Ectodermal cell (in vitro differentiated cells): ENCODE data around the gene DDTL. TPM values are rescaled to one million over a fixed set of nuclear protein-coding genes. Genes with fewer than 3 reads are reported as not detected.
"Not testable (repeated sequence)": the region's sequence is repeated elsewhere in the genome, so short reads cannot be mapped to it uniquely, and the experiment has no call there.

Source experiments
- H3K27ac ChIP-seq: 2 replicates; pipeline ENCODE4 v1.7.0; 2013; ENCODE audit warnings: mild to moderate bottlenecking, low read depth, low read length; ENCODE audit not compliant: insufficient read depth, poor library complexity, severe bottlenecking
- H3K27me3 ChIP-seq: 2 replicates; pipeline ENCODE4 v1.7.0; 2013; ENCODE audit warnings: mild to moderate bottlenecking, low read length; ENCODE audit not compliant: insufficient read depth, control insufficient read depth, poor library complexity, severe bottlenecking
- H3K36me3 ChIP-seq: one replicate; pipeline ENCODE4 v1.7.0; 2013; ENCODE audit warnings: low read length; ENCODE audit not compliant: control insufficient read depth, insufficient read depth
- H3K4me1 ChIP-seq: one replicate; pipeline ENCODE4 v1.7.0; 2013; ENCODE audit warnings: low read length; ENCODE audit not compliant: control insufficient read depth, insufficient read depth
- H3K4me3 ChIP-seq: 2 replicates; pipeline ENCODE4 v1.7.0; 2013; ENCODE audit warnings: low read depth, low read length, control low read depth; ENCODE audit not compliant: insufficient read depth
- H3K9me3 ChIP-seq: 2 replicates; pipeline ENCODE4 v1.7.0; 2013; ENCODE audit warnings: mild to moderate bottlenecking, low read length, moderate library complexity; ENCODE audit not compliant: control insufficient read depth
- WGBS, 2 experiments: methylation state at CpG; one replicate each; pipeline ENCODE4 v1.1.7; 2013; ENCODE audit warnings: missing lambda C conversion rate in 2 of 2; 5-methylcytosine and 5-hydroxymethylcytosine counted together
- polyA plus RNA-seq, 4 experiments: library from polyadenylated mRNA; stranded (reverse); fragments of 50-300 nt; gene quantifications; one replicate each; pipeline ENCODE4 v1.2.3, GENCODE V29; 2013

DDTL gene
- polyA plus RNA-seq (2013, experiment 1 of 4), result 1.6 TPM
- polyA plus RNA-seq (2013, experiment 2 of 4), result 1.4 TPM
- 0.96 TPM for polyA plus RNA-seq (2013, experiment 3 of 4)
- polyA plus RNA-seq (2013, experiment 4 of 4), result 1.3 TPM

GRCh38 chr22:23966568-23966967, at the start of gene DDTL:
Gene DDTL (plus strand): TSS chr22:23966888. CDS start chr22:23966915, 27 bp downstream.
- H3K4me3 ChIP-seq, H3K9me3 ChIP-seq, H3K27me3 ChIP-seq, H3K27ac ChIP-seq, H3K4me1 ChIP-seq: not testable (repeated sequence)
- peaks cover 22% of the 10 kb centered on the region for H3K36me3 ChIP-seq
- WGBS, 2 experiments, result no CpG with 5 or more reads among the region's 30 CpGs

- not testable (repeated sequence) for H3K27me3 ChIP-seq, H3K36me3 ChIP-seq, H3K27ac ChIP-seq, H3K4me3 ChIP-seq, H3K4me1 ChIP-seq, H3K9me3 ChIP-seq
- 97 to 100% methylated on average over 1 of the region's 1 CpG for WGBS, 2 experiments
Measured at GRCh38 chr22:23920267-23920611, 46.4 kb upstream of the DDTL start.

GRCh38 chr22:23921586-23922201, 45.0 kb upstream of the DDTL start:
- not testable (repeated sequence) for H3K27ac ChIP-seq, H3K9me3 ChIP-seq, H3K4me3 ChIP-seq, H3K36me3 ChIP-seq, H3K4me1 ChIP-seq, H3K27me3 ChIP-seq
- 94 to 96% methylated on average over 13 of the region's 13 CpGs for WGBS, 2 experiments

- no peak overlapping the region for H3K27ac ChIP-seq
- H3K9me3 ChIP-seq, result no peaks in the 10 kb centered on the region
- no peaks in the 10 kb centered on the region for H3K27me3 ChIP-seq
- 86 to 89% methylated on average over 2 of the region's 2 CpGs for WGBS, 2 experiments
- no peaks in the 10 kb centered on the region for H3K4me1 ChIP-seq
- no peaks in the 10 kb centered on the region for H3K36me3 ChIP-seq
- H3K4me3 ChIP-seq, result no peak overlapping the region
Measured at GRCh38 chr22:23922921-23923320, 43.8 kb upstream of the DDTL start.

- Histone ChIP-seq H3K4me3 (no peak overlapping the region), H3K36me3 (peaks cover under 1% of the 10 kb centered on the region), H3K27me3 (no peaks in the 10 kb centered on the region), H3K27ac (no peak overlapping the region), H3K4me1 (no peaks in the 10 kb centered on the region), H3K9me3 (no peaks in the 10 kb centered on the region)
- WGBS, 2 experiments, result 93% methylated on average over 5 of the region's 6 CpGs
Measured at GRCh38 chr22:23925020-23925606, 41.6 kb upstream of the DDTL start.

GRCh38 chr22:23926561-23926960, 40.1 kb upstream of the DDTL start:
- Histone ChIP-seq H3K9me3 (no peaks in the 10 kb centered on the region), H3K36me3 (peaks cover 6% of the 10 kb centered on the region), H3K4me3 (no peak overlapping the region), H3K27me3 (no peaks in the 10 kb centered on the region), H3K27ac (no peak overlapping the region), H3K4me1 (no peaks in the 10 kb centered on the region)
- WGBS, 2 experiments, result 75% methylated on average over 14 of the region's 14 CpGs

GRCh38 chr22:23938328-23939016, 28.2 kb upstream of the DDTL start:
- Histone ChIP-seq H3K9me3 (no peaks in the 10 kb centered on the region), H3K27ac (no peak overlapping the region), H3K4me1 (no peaks in the 10 kb centered on the region), H3K4me3 (no peak overlapping the region), H3K36me3 (no peaks in the 10 kb centered on the region), H3K27me3 (no peaks in the 10 kb centered on the region)
- WGBS, 2 experiments, result 96 to 98% methylated on average over 4 to 5 of the region's 5 CpGs

- Histone ChIP-seq H3K27ac (no peak overlapping the region), H3K9me3 (no peaks in the 10 kb centered on the region), H3K4me1 (no peaks in the 10 kb centered on the region), H3K27me3 (no peaks in the 10 kb centered on the region), H3K36me3 (no peaks in the 10 kb centered on the region), H3K4me3 (no peak overlapping the region)
- 78 to 86% methylated on average over 3 of the region's 3 CpGs for WGBS, 2 experiments
Measured at GRCh38 chr22:23939017-23939357, 27.7 kb upstream of the DDTL start.

GRCh38 chr22:23940166-23940565, 26.5 kb upstream of the DDTL start:
- WGBS, 2 experiments, result no CpG with 5 or more reads among the region's 14 CpGs
- not testable (repeated sequence) for H3K27ac ChIP-seq, H3K9me3 ChIP-seq, H3K4me3 ChIP-seq, H3K36me3 ChIP-seq, H3K4me1 ChIP-seq, H3K27me3 ChIP-seq

- 89% methylated on average over 2 to 3 of the region's 3 CpGs for WGBS, 2 experiments
- H3K4me3 ChIP-seq, H3K4me1 ChIP-seq, H3K9me3 ChIP-seq, H3K27ac ChIP-seq, H3K27me3 ChIP-seq, H3K36me3 ChIP-seq: not testable (repeated sequence)
Measured at GRCh38 chr22:23947391-23947790, 19.3 kb upstream of the DDTL start.
